ENCODE measurements around the gene RGS7. TPM values are rescaled to one million over a fixed set of nuclear protein-coding genes. Genes with fewer than 3 reads are reported as not detected.

RGS7 gene
- polyA plus RNA-seq, 1 donor (not counting 4 experiments of a cell fraction or from before 2014, with no cell fraction given) = not detected

DNA sequence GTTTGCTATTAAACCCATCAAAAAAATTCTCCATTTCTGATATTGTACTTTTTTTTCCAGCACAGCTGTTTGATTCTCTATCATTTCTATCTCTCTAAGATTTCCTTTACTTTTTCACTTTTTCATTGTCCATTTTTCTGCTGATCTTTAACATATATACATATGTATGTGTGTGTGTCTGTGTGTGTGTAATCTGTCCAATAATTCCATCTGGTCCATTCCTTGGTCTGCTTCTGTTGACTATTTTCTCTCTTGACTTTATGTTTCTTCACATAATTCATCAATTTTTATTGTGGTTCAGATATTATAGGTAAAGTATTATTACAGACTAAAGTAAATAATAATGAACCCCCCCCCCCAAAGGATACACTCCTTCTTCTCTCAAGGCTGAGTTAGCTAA, 84.2 kb downstream of the RGS7 start:
- no peaks in the 10 kb centered on the region for H3K9me1 ChIP-seq (ENCODE audit: control insufficient read depth, extremely low read depth, insufficient read depth, low read length)
- no peaks in the 10 kb centered on the region for H3K4me1 ChIP-seq (ENCODE audit: control insufficient read depth, extremely low read depth, insufficient read depth, low read length)
- no peak for FAIRE-seq
- H3K9me3 ChIP-seq (ENCODE audit: control insufficient read depth, low read depth, low read length) = no peaks in the 10 kb centered on the region
- no peaks in the 10 kb centered on the region for H4K20me1 ChIP-seq (ENCODE audit: control insufficient read depth, extremely low read depth, insufficient read depth, low read length)
- no peak overlapping the region for H3K27ac ChIP-seq (ENCODE audit: control insufficient read depth, insufficient read depth, low read length)
- no peaks in the 10 kb centered on the region for H3K36me3 ChIP-seq (ENCODE audit: control insufficient read depth in 2 of 2, extremely low read depth in 1 of 2, insufficient read depth in 2 of 2, low read length in 2 of 2)
- dilution Hi-C loops (cut with MboI; ENCODE audit: extremely low pct_ligation_motif_present, low sequenced_read_pairs) = no loop called here
- no peaks in the 10 kb centered on the region for H3K27me3 ChIP-seq (ENCODE audit: control insufficient read depth, extremely low read depth, insufficient read depth, low read length)
- no peak overlapping the region for H3K4me2 ChIP-seq (ENCODE audit: control insufficient read depth, extremely low read depth, insufficient read depth, low read depth, low read length)
- H3K9ac ChIP-seq (ENCODE audit: control insufficient read depth, extremely low read depth, insufficient read depth, low read length) = no peak overlapping the region
- no peak overlapping the region for H3K4me3 ChIP-seq (ENCODE audit: control insufficient read depth in 2 of 3, extremely low read depth in 1 of 3, insufficient read depth in 2 of 3, low read depth in 1 of 3, low read length in 3 of 3)
- TF ChIP-seq EZH2 (IDR thresholded peaks at IDR 0.05; ENCODE audit: low read length) = no peak
- TF ChIP-seq, protein P1, sequence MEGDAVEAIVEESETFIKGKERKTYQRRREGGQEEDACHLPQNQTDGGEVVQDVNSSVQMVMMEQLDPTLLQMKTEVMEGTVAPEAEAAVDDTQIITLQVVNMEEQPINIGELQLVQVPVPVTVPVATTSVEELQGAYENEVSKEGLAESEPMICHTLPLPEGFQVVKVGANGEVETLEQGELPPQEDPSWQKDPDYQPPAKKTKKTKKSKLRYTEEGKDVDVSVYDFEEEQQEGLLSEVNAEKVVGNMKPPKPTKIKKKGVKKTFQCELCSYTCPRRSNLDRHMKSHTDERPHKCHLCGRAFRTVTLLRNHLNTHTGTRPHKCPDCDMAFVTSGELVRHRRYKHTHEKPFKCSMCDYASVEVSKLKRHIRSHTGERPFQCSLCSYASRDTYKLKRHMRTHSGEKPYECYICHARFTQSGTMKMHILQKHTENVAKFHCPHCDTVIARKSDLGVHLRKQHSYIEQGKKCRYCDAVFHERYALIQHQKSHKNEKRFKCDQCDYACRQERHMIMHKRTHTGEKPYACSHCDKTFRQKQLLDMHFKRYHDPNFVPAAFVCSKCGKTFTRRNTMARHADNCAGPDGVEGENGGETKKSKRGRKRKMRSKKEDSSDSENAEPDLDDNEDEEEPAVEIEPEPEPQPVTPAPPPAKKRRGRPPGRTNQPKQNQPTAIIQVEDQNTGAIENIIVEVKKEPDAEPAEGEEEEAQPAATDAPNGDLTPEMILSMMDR (optimal IDR thresholded peaks at IDR 0.05 in 1 of 3, IDR thresholded peaks at IDR 0.05 in 1 of 3, conservative IDR thresholded peaks at IDR 0.05 in 1 of 3; ENCODE audit: extremely low read depth in 1 of 3, insufficient read depth in 2 of 3, low read length in 3 of 3) = no peak
- H3K79me2 ChIP-seq (ENCODE audit: control insufficient read depth, insufficient read depth, low read length) = no peaks in the 10 kb centered on the region
- no peak for DNase-seq (ENCODE audit: low read depth, low spot score)
- H2AFZ ChIP-seq (ENCODE audit: control insufficient read depth, low read length) = no peak overlapping the region

DNA sequence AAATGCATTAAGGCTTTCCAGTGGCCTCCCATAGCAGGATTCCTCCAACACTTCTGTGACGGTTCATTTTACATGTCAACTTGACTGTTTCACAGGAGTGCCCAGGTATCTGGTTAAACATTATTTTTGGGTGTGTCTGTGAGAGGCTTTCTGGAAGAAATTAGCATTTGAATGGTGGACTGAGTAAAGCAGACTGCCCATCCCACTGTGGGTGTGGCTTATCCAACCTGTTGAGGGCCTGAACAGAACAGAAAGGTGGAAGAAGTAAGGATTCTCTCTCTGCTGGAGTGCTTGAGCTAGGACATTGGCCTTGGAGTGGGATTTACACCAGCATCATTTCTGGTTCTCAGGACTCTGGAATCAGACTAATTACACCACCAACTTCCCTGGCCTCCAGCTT, 85.6 kb downstream of the RGS7 start:
- TF ChIP-seq EZH2 (IDR thresholded peaks at IDR 0.05; ENCODE audit: low read length) = no peak
- TF ChIP-seq, protein P1 (optimal IDR thresholded peaks at IDR 0.05 in 1 of 3, IDR thresholded peaks at IDR 0.05 in 1 of 3, conservative IDR thresholded peaks at IDR 0.05 in 1 of 3; ENCODE audit: extremely low read depth in 1 of 3, insufficient read depth in 2 of 3, low read length in 3 of 3) = no peak
- Histone ChIP-seq H3K4me2 (ENCODE audit: control insufficient read depth, extremely low read depth, insufficient read depth, low read depth, low read length) (no peak overlapping the region), H3K9ac (ENCODE audit: control insufficient read depth, extremely low read depth, insufficient read depth, low read length) (no peak overlapping the region), H3K4me1 (ENCODE audit: control insufficient read depth, extremely low read depth, insufficient read depth, low read length) (no peaks in the 10 kb centered on the region), H2AFZ (ENCODE audit: control insufficient read depth, low read length) (no peak overlapping the region), H3K36me3 (ENCODE audit: control insufficient read depth in 2 of 2, extremely low read depth in 1 of 2, insufficient read depth in 2 of 2, low read length in 2 of 2) (no peaks in the 10 kb centered on the region), H4K20me1 (ENCODE audit: control insufficient read depth, extremely low read depth, insufficient read depth, low read length) (no peaks in the 10 kb centered on the region), H3K79me2 (ENCODE audit: control insufficient read depth, insufficient read depth, low read length) (no peaks in the 10 kb centered on the region), H3K9me1 (ENCODE audit: control insufficient read depth, extremely low read depth, insufficient read depth, low read length) (no peaks in the 10 kb centered on the region), H3K27me3 (ENCODE audit: control insufficient read depth, extremely low read depth, insufficient read depth, low read length) (no peaks in the 10 kb centered on the region), H3K9me3 (ENCODE audit: control insufficient read depth, low read depth, low read length) (no peaks in the 10 kb centered on the region), H3K4me3 (ENCODE audit: control insufficient read depth in 2 of 3, extremely low read depth in 1 of 3, insufficient read depth in 2 of 3, low read depth in 1 of 3, low read length in 3 of 3) (no peak overlapping the region), H3K27ac (ENCODE audit: control insufficient read depth, insufficient read depth, low read length) (no peak overlapping the region)
- DNase-seq (ENCODE audit: low read depth, low spot score) (no peak), FAIRE-seq (no peak)
- dilution Hi-C loops (cut with MboI; ENCODE audit: extremely low pct_ligation_motif_present, low sequenced_read_pairs) = no loop called here

Measured in keratinocyte (primary cell).